Effector memory CD4-positive, alpha-beta T cell (primary cell): ENCODE results near the gene DNASE1L1.
"Not testable (repeated sequence)": the region's sequence is repeated elsewhere in the genome, so short reads cannot be mapped to it uniquely, and the experiment has no call there.

Source experiments
- DNase-seq, 3 donors: peaks; one replicate each; pipeline ENCODE4 v3.0.0-alpha.2; 2020
- H3K27ac ChIP-seq: 2 replicates; pipeline ENCODE4 v1.7.0; 2013; ENCODE audit warnings: mild to moderate bottlenecking, low read length, moderate library complexity; ENCODE audit not compliant: insufficient read depth, poor library complexity, severe bottlenecking
- H3K27me3 ChIP-seq: replicated peaks from 2 replicates; pipeline ENCODE4 v1.7.0; 2013; ENCODE audit warnings: mild to moderate bottlenecking, low read length; ENCODE audit not compliant: insufficient read depth, control insufficient read depth, poor library complexity, severe bottlenecking
- H3K36me3 ChIP-seq: 2 replicates; pipeline ENCODE4 v1.7.0; 2013; ENCODE audit warnings: mild to moderate bottlenecking, low read length, moderate library complexity; ENCODE audit not compliant: control insufficient read depth, insufficient read depth
- H3K4me1 ChIP-seq: 2 replicates; pipeline ENCODE4 v1.7.0; 2013; ENCODE audit warnings: low read length, mild to moderate bottlenecking; ENCODE audit not compliant: control insufficient read depth, insufficient read depth, poor library complexity, severe bottlenecking
- H3K4me3 ChIP-seq: 2 replicates; pipeline ENCODE4 v1.7.0; 2013; ENCODE audit warnings: low read length, low read depth, mild to moderate bottlenecking; ENCODE audit not compliant: insufficient read depth, poor library complexity, severe bottlenecking
- H3K9me3 ChIP-seq: 2 replicates; pipeline ENCODE4 v1.7.0; 2013; ENCODE audit warnings: mild to moderate bottlenecking, low read length, moderate library complexity; ENCODE audit not compliant: control insufficient read depth

The DNASE1L1 gene

GRCh38 chrX:154411981-154412340 lies 2.9 kb upstream of the DNASE1L1 start:
- no peak for DNase-seq
- peak overlapping the region; percentile 62 for H3K4me3 ChIP-seq
- H3K4me1 ChIP-seq, result peaks cover 9% of the 10 kb centered on the region
- H3K27ac ChIP-seq, result peak overlapping the region; percentile 70
- no peaks in the 10 kb centered on the region for H3K27me3 ChIP-seq
- H3K9me3 ChIP-seq, result no peaks in the 10 kb centered on the region
- no peaks in the 10 kb centered on the region for H3K36me3 ChIP-seq

GRCh38 chrX:154408659-154409221 lies 314 bp downstream of the DNASE1L1 start:
- no peak for DNase-seq
- Histone ChIP-seq H3K27me3 (no peaks in the 10 kb centered on the region), H3K4me3 (no peak overlapping the region), H3K4me1 (peaks cover 9% of the 10 kb centered on the region), H3K27ac (no peak overlapping the region), H3K9me3 (no peaks in the 10 kb centered on the region), H3K36me3 (no peaks in the 10 kb centered on the region)

- Histone ChIP-seq H3K9me3 (no peaks in the 10 kb centered on the region), H3K4me3 (no peak overlapping the region), H3K4me1 (peaks cover 2% of the 10 kb centered on the region), H3K27ac (no peak overlapping the region), H3K36me3 (peaks cover 8% of the 10 kb centered on the region), H3K27me3 (no peaks in the 10 kb centered on the region)
- no peak for DNase-seq
Observed at GRCh38 chrX:154404625-154405192, 4.3 kb downstream of the DNASE1L1 start.

GRCh38 chrX:154403858-154404257 lies 5.2 kb downstream of the DNASE1L1 start:
- Histone ChIP-seq H3K36me3 (peaks cover 12% of the 10 kb centered on the region), H3K4me1 (peaks cover 8% of the 10 kb centered on the region), H3K27me3 (no peaks in the 10 kb centered on the region), H3K9me3 (no peaks in the 10 kb centered on the region), H3K27ac (no peak overlapping the region), H3K4me3 (no peak overlapping the region)
- no peak for DNase-seq

- no peak overlapping the region for H3K27ac ChIP-seq
- H3K4me3 ChIP-seq, result no peak overlapping the region
- no peaks in the 10 kb centered on the region for H3K9me3 ChIP-seq
- peaks cover 8% of the 10 kb centered on the region for H3K4me1 ChIP-seq
- H3K27me3 ChIP-seq, result no peaks in the 10 kb centered on the region
- H3K36me3 ChIP-seq, result peaks cover 12% of the 10 kb centered on the region
- DNase-seq, result no peak
Observed at GRCh38 chrX:154403192-154403591, 5.9 kb downstream of the DNASE1L1 start.

- peaks cover 8% of the 10 kb centered on the region for H3K4me1 ChIP-seq
- H3K27me3 ChIP-seq, result no peaks in the 10 kb centered on the region
- H3K27ac ChIP-seq, result no peak overlapping the region
- no peak overlapping the region for H3K4me3 ChIP-seq
- H3K36me3 ChIP-seq, result peaks cover 12% of the 10 kb centered on the region
- no peak for DNase-seq
- no peaks in the 10 kb centered on the region for H3K9me3 ChIP-seq
Observed at GRCh38 chrX:154402622-154403127, 6.4 kb downstream of the DNASE1L1 start.

- no peak overlapping the region for H3K27ac ChIP-seq
- no peak overlapping the region for H3K4me3 ChIP-seq
- peaks cover 12% of the 10 kb centered on the region for H3K36me3 ChIP-seq
- peaks cover 11% of the 10 kb centered on the region for H3K4me1 ChIP-seq
- no peaks in the 10 kb centered on the region for H3K9me3 ChIP-seq
- H3K27me3 ChIP-seq, result no peaks in the 10 kb centered on the region
- DNase-seq, result no peak
Observed at GRCh38 chrX:154401918-154402621, 7.0 kb downstream of the DNASE1L1 start.

GRCh38 chrX:154401045-154401799 lies 7.8 kb downstream of the DNASE1L1 start:
- DNase-seq, result no peak
- H3K9me3 ChIP-seq, result no peaks in the 10 kb centered on the region
- H3K27me3 ChIP-seq, result no peaks in the 10 kb centered on the region
- no peak overlapping the region for H3K27ac ChIP-seq
- H3K36me3 ChIP-seq, result peaks cover 12% of the 10 kb centered on the region
- H3K4me3 ChIP-seq, result no peak overlapping the region
- H3K4me1 ChIP-seq, result peaks cover 11% of the 10 kb centered on the region

- not testable (repeated sequence) for H3K27me3 ChIP-seq, DNase-seq, H3K9me3 ChIP-seq, H3K4me3 ChIP-seq
- Histone ChIP-seq H3K27ac (peak overlapping the region; percentile 96), H3K36me3 (peaks cover 12% of the 10 kb centered on the region), H3K4me1 (peaks cover 11% of the 10 kb centered on the region)
Observed at GRCh38 chrX:154400369-154400817, 8.7 kb downstream of the DNASE1L1 start.
